HG03159 (cell line): ENCODE data around the gene HDGFL3.
"Not testable (repeated sequence)": the region's sequence is repeated elsewhere in the genome, so short reads cannot be mapped to it uniquely, and the experiment has no call there.

Experiments
- ATAC-seq: cut with Tn5 transposase; IDR thresholded peaks from one replicate; pipeline ENCODE4 v1.9.1; 2021; ENCODE audit warnings: mild to moderate bottlenecking, moderate library complexity; ENCODE audit not compliant: unreplicated experiment

The HDGFL3 gene

DNA sequence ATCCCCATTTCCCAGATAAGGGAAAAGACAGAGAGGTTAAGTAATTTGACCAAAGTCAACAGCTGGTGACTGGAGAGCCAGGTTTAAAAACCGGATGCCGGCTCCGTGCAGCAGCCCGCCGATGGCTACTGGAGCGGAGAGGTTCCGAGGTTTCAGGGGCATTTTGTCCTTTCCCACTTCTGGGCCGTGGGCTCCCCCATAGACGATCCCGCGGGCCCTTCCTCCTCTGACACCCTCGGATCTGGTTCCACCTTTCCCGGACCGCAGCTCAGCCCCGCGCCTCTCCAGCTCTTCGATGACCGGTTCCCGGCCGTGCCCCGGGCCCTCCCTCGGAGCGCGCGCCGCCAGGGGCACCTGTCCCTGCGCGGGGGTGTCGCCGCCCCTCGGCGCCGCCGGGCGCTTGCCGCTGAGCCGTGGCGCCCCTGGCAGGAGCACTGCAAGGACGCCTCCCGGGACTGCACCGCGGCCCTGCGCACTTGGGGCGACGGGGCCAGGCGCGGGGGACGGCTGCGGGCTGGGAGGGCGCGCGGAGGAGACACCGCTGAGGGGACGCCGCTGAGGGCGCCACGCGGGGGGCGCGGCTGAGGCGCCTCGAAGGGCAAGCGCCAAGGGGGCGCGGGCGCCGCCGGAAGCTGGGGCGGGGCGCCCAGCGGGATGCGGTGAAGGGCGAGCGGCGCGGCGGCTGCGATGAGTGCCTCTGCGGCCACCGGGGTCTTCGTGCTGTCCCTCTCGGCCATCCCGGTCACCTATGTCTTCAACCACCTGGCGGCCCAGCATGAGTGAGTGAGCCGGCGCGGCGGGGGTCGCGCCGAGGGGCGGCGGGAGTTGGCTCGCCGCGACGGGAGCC, 100.4 kb downstream of the HDGFL3 start, which contains the start of gene TM6SF1:
TSS of gene TM6SF1 (plus strand) at position 652 of the 847 bp plus-strand sequence. CDS start at position 688, 36 bp downstream.
- ATAC-seq: no peak

DNA sequence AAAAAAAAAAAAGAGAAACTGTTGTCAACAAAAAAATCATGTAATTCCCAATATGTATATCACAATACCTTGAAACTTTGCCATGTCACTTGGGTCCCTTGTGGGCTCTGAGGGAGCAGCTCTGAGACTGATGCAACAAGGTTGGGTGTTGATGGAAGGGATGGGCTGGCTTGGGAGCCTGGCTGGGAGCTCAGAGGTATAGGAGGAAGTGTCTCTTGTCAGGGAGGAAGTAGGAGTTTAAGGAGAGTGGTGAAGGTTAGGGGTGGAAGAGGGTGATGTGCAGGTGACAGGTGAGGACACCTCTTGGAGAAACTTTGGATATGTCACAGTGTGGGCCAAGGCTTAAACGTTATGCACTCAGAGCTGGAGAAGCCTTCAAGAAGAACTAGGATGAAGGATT, 102.2 kb downstream of the HDGFL3 start:
- ATAC-seq: no peak

DNA sequence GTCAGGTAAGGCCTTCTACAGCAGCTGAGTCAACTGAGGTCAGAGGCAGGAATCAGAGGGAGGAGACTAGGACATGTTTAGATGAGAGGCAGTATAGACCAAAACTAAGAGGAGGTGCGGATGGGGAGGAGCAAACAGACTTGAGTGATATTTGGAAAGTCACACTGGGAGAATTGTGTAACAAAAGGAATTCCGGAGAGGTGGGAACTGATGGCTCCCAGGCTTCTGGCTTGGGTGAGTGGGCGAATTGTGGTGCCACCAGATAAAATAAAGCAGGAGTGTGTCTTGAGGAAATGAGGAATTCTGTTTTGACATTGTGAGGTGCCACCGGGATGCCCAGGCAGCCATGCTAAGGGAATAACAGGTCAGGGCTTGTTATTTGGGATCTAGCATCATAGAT, 103.5 kb downstream of the HDGFL3 start:
- ATAC-seq: no peak

DNA sequence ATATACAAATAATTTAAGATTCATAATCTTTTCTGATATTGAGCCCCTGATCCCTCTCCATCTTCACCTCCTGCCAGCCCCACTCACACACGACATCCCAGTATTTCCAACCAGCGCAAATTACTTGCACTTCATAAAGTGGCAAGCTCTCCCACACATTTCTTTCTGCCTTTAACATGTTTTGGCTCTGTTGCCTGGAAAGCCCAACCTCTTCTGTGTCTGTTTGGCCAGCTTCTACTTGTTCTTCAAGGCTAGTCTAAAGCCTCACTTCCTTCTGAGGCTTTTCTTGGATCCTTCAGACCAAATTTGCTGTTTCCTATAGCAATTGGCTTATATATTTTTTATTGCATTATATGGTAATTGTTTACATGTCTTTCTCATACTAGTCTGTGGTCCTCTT, 105.3 kb downstream of the HDGFL3 start:
- ATAC-seq: no peak

DNA sequence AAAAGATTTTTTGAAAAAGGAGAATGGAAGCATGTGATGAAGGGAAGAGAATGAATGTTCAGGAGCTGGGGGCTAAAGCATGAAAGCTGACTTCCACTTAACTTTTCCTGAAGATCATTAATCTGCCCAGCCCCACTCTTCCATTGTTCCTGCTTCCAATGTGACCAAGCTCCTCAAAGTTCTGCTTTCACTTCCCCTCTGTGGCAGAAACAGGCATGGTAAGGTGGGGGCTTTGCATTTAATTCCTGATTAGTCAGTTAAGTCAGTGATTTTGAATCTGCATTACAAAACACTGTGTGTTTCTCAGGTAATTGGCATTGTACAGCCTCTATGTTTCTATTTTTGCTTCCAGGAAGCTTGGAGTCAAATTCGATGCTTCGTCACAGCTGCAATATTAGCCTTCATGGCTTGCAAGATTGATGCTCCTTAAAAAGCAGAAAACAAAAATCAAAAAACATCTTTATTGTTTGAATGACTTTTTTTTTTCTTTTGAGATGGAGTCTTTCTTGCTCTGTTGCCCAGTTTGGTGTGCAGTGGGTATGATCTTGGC, 107.5 kb downstream of the HDGFL3 start:
- ATAC-seq: no peak

DNA sequence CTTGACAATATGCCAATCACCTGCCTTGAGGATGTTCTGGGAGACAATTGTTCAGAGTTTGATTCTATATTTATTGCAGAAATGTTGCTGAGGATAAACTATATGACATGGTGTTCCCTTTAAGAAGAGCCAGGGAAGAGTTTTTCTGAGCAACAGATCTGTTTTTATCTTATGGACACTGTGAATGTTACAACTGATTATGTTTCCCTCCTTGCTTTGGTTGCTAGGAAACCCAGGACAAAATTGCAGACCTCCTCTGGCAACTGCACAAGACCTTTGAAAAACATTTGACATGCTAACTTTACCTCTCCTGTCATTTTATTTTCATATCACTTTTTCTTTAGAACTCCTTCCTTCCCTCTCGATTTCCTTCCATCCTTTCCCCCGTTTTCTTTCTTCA, 108.3 kb downstream of the HDGFL3 start:
- no peak for ATAC-seq

DNA sequence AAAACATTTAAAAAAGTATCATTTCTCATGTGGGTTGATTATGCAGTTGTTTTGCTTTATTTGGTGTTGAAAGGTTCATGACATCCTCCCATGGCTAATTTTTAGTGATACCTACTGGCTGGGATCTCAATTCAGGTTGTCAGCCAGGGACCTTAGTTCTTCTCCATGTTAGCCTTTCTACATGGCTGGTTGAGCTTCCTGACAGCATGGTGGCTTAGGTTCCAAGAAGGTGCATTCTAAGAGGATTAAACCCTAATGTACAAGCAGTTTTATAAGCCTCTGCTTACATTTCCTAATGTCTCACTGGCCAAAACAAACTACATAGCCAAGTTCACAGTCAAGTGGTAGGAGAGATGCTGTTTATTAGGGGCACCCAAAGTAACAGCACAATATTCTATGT, 109.5 kb downstream of the HDGFL3 start:
- ATAC-seq: no peak

DNA sequence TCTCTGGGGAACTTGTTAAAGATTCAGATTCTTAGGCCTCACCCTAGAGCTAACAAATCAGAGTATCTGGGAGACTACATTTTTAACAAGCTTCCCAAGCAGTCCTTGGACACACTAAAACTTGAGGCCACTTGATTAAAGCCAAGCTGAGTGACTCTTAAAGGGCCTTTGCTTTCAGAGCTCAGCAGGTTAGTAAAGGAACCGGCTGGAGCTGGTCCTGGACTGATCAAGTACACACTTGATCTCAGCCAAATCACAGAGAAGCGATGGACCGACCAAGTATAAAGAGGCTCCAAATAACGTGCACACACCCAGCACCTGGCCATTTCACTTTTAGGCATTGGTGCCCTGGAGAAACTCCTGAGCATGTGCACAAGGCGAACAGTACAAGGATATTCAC, 113.0 kb downstream of the HDGFL3 start:
- ATAC-seq: no peak

DNA sequence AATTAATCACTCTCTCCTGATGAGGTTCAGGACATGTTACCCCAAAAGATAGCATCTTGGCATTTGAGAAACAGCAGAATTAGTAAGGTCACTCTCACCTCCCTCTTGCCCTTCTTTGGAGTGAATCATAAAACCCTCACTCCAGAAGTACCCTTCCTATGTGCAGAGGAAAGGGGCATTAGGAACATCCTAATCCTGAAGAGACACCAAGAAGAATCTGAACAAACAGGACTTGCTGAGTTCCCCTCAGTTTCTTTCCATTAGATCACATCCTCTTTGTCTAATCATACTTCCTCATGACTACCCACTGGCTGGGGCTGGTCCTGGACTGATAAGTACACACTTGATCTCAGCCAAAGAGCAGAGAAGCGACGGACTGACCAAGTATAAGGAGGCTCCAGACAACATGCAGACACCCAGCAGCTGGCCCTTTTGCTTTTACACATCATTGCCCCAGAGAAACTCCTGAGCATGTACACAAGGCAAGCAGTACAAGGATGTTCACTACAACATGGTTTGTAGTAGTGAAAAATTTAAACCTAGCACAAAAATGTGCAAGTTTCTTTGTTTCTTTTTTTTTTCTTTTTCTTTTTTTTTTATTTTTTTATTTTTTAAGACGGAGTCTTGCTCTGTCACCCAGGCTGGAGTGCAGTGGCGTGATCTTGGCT, 115.2 kb downstream of the HDGFL3 start:
- ATAC-seq: peak; percentile 95

DNA sequence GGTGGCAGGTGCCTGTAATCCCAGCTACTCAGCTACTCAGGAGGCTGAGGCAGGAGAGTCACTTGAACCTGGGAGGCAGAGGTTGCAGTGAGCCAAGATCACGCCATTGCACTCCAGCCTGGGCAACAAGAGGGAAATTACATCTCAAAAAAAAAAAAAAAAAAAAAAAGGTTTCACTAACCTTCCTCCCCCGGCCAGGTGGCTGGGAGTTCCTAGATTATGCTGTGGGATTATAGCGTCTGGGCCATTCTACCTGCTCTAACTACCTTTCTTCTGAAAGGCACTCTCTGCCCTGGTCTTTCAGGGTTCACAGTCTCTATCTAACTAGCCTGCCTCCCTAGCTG, 115.7 kb downstream of the HDGFL3 start:
- peak; percentile 26 for ATAC-seq

DNA sequence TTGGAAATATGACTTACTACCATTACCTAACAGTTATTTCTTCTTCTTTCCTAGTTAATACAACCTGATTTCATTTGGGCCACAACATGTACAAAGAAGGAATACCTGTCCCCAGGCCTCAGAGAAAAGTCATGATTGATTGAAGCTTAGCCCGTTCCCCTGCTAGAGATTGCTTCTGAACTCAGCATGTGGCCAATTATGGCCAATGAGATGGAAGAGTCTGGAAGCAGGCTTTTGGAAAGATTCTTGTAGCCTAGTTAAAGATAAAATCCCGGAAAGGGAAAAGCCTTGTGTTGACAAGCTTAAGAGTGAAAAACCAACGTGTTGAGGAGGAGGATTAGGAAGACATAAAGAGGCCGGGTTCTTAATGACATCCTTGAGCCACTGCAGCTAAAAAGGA, 117.2 kb downstream of the HDGFL3 start:
- no peak for ATAC-seq

DNA sequence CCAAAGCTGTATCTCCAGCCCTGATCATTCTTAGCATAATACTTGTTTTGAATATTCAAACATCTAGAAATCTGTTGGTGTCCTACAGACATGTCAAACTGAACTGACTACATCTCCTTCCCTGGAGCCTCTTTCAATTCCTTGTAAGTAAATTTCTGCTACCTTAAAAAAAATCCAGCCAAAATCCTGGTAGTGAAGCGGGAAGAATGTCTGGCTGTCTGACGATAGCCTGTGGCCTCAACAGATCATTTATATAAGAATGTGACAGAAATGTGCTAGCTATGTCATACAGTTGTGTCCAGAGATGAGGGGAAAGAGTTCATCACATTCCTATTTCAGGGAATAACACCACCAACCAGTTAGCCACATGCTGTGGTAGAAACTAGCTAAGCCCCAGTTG, 118.7 kb downstream of the HDGFL3 start:
- ATAC-seq: no peak

DNA sequence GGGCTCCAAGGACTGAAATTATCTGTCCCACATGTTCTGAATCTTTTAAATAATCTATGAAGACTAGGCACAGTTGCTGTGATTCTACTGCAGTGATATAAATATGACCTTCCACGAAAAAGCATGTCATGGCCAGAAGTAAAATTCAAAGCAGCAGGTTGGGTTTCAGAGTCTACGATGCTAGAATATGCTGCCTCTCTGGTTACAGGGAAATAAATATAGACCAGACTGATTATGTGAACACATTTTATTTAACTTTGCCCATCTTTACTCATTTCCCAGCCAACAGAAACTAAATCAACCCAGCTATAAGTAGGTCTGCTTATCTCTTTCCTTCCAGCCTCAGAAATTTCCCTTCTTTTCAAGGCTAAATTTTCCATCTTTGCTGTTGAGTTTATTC, 120.0 kb downstream of the HDGFL3 start:
- ATAC-seq: no peak

DNA sequence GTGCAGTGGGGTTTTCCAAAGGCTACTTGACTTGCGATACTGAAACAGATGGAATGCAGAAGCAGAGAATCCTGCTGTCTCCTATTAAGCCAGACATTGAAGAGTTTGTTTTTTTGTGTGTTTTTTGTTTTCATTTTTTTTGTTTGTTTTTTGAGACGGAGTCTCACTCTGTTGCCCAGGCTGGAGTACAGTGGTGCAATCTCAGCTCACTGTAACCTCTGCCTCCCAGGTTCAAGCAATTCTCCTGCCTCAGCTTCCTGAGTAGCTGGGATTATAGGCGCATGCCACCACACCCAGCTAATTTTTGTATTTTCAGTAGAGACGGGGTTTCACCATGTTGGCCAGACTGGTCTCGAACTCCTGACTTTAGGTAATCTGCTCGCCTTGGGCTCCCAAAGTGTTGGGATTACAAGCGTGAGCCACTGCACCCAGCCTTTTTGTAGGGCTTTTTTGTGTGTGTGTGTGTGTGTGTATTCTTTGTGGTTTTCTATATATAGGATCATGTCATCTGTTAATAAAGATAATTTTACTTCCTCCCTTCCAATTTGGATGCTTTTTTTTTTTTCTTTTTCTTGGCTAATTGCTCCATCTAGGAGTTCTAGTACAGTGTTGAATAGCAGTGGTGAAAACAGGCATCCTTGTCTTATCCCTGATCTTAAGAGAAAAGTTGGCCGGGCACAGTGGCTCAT, 121.6 kb downstream of the HDGFL3 start:
- ATAC-seq: not testable (repeated sequence)

DNA sequence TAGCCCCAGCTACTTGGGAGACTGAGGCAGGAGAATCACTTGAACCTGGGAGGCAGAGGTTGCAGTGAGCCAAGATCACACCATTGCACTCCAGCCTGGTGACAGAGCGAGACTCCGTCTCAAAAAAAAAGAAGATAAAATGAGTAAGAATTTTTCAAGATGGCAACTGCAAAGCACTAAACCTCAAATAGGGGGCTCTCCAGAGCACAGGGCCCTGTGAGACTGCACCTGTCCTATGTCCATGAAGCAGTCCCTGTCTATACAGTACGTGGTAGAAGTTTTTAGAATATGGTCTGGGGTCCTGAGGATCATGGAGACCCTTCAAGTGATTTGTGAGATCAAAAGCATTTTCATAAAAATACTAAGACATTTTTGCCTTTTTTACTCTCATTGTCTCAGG, 122.2 kb downstream of the HDGFL3 start:
- not testable (repeated sequence) for ATAC-seq

DNA sequence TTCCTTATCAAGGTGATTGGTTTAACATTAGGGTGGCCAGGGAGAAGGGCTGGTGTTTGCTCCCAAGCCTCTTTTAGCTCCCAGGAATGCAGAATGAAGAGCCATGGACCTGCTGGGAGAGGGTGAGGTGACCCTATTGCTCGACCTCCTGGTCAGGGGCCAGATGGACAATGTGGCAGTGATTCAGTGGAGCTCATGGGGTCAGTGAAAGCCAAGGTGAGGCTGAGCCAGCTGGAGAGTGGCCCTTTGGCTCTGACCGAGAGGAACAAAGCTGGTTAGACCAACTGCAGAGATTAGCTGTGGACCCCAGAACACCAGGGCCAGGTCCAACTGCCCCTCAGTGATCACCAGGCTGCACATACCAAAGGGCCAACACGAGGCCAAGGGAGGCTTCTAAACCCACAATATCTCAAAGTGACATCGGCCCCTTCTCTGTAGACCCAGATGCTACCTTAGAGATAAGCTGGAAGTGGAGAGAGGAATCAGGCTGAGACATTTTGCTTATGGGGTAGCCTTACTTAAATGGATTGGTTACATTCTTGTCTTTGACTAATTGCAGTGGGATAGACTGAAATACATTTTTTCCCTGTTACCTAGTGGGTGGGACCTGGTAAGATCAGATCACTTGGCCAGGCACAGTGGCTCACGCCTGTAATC, 124.8 kb downstream of the HDGFL3 start:
- no peak for ATAC-seq

DNA sequence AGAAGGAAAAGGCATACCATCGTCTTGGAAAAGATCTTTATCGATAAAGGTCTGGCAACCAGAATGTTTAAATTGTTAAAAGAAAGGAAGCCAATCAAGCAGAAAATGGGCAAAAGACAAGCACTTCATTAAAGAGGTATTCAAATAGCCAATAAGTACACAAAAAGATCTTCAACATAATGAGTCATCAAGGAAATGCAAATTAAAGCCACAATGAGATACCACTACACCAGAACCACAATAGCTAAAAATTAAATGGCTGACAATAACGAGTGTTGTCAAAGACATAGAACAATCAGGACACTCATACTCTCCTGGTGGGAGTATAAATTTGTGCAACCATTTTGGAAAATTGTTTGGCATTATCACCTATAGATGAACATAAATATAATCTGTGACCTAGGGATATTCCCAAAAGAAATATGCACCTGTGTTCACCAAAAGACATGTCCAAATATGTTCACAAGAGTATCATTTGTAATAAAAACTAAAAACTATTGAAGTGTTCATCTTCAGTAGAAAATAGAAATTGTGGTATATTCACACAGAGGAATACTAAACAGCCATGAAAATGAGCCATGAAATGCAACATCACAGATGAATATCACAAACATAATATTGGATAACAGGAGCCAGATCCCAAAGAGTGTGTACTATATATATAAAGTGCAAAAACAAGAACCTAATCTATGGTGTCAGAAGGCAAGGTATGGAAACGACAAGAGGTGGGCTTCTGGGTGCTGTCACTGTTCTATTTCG, 126.2 kb downstream of the HDGFL3 start:
- ATAC-seq: no peak

DNA sequence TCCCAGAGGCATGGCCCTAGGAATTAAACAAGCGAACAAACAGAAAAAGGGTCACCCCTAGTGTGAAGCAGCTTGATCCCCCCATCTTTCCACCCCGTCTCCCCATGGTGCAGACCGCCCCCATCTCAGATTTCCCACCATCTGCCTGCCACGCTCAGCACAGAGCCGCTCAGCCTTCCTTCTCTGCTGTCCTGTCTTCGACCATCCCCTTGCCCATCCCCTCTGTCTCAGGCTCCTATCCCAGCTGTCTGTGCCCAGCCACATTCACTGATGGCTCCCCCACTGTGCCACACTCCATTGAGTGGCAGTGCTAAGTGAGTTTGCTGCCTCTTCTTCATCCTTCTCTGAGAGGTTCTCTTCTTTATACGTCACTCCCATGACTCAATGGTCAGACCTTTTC, 128.9 kb downstream of the HDGFL3 start:
- no peak for ATAC-seq
